ENCODE results near the gene VPS51. TPM values are rescaled to one million over a fixed set of nuclear protein-coding genes. Genes with fewer than 3 reads are reported as not detected.

The VPS51 gene
- total and polyA plus RNA-seq, 9 of the 15 experiments (the other 6 are each of a cell fraction or from before 2014, with no cell fraction given): 1.8 to 143 (median 46.8) TPM

DNA sequence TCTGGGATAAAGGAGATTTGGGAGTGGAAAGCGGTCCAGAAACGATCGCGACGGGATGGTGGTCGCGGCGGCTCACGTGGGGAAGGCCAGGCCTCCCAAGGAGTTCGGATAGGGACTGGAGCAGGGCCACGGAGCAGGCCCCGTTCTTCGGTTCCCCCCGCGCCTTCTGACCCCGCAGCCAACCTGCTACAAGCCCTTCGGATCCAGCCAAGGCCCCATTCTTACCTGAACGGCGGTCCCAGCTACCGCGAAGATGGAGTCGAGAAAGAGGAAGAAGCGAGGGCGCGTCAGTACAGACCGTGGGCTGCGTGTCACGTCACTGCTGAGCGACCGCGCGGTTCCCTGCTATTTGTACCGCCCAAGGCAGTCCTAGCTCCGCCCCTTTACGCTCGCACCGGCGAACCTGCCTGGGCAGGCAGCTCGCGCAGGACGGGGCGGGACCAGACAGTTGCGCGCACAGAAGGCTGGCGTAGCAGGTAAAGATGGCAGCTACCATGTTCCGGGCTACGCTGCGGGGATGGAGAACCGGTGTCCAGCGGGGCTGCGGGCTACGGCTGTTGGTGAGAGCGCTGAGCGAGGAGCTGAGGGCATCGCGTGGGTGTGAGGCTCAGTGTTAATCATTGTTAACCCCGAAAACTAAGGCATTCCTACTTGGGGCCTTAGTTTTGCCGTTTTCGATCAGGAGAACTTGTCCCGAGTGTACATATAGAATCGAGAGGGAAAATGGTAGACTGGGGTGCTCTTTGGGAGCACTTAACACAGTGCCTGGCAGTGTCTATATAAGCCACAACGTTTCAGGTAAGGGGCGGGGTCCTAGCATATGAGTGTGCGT lies 26.1 kb downstream of the VPS51 start, which contains the start of the genes FAU and MRPL49 (continued):
- TF ChIP-seq ZNF507 (tag; conservative IDR thresholded peaks at IDR 0.05) (no peak), HMBOX1 (IDR thresholded peaks at IDR 0.05) (no peak), SIX5 (IDR thresholded peaks at IDR 0.05; ENCODE audit: borderline replicate concordance in 1 of 2, insufficient read depth in 1 of 2, low read depth in 1 of 2, low read length in 2 of 2) (no peak), STAT5B (CRISPR knock-in tag; IDR thresholded peaks at IDR 0.05) (no peak), E2F3 (CRISPR knock-in tag; IDR thresholded peaks at IDR 0.05) (no peak), HEY1 (CRISPR knock-in tag; IDR thresholded peaks at IDR 0.05; ENCODE audit: borderline replicate concordance) (no peak), CUX1 (CRISPR knock-in tag; IDR thresholded peaks at IDR 0.05) (no peak), NCOA4 (IDR thresholded peaks at IDR 0.05; ENCODE audit: partially characterized antibody) (no peak), L3MBTL2 (IDR thresholded peaks at IDR 0.05) (peak; percentile 24), XRCC5 (IDR thresholded peaks at IDR 0.05; ENCODE audit: low read depth, low read length) (no peak), ADNP (tag; IDR thresholded peaks at IDR 0.05) (no peak), MEF2D (tag; conservative IDR thresholded peaks at IDR 0.05; ENCODE audit: low read depth) (no peak), YBX1 (IDR thresholded peaks at IDR 0.05) (no peak), ZNF175 (CRISPR knock-in tag; IDR thresholded peaks at IDR 0.05; ENCODE audit: low read depth) (no peak), ARNT (IDR thresholded peaks at IDR 0.05) (no peak), ZNF695 (CRISPR knock-in tag; IDR thresholded peaks at IDR 0.05) (no peak), ZNF274 (IDR thresholded peaks at IDR 0.05; ENCODE audit: borderline replicate concordance, low read depth, low read length) (no peak), TGIF2 (CRISPR knock-in tag; IDR thresholded peaks at IDR 0.05) (no peak), HOXB6 (CRISPR knock-in tag; IDR thresholded peaks at IDR 0.05; ENCODE audit: borderline replicate concordance) (no peak), ZKSCAN3 (CRISPR knock-in tag; IDR thresholded peaks at IDR 0.05) (no peak), IRF1 (CRISPR knock-in tag; IDR thresholded peaks at IDR 0.05; ENCODE audit: borderline replicate concordance) (no peak), NCOA2 (IDR thresholded peaks at IDR 0.05; ENCODE audit: partially characterized antibody in 2 of 2) (no peak)

All from K562 (cell line).